ENCODE data around the gene RPS5.
A peak's percentile ranks its signal among the peaks of the same experiment; 100 is the strongest.
"Not testable (repeated sequence)": the region's sequence is repeated elsewhere in the genome, so short reads cannot be mapped to it uniquely, and the experiment has no call there.

Gene RPS5

GRCh38 chr19:58356766-58357480, 30.1 kb upstream of the RPS5 start:
- DNase-seq (ENCODE audit: low spot score): no peak

- DNase-seq (ENCODE audit: low spot score): no peak
Observed at GRCh38 chr19:58357481-58358145, 29.5 kb upstream of the RPS5 start.

- peak; percentile 39 for DNase-seq (ENCODE audit: low spot score)
Observed at GRCh38 chr19:58361900-58362271, 25.2 kb upstream of the RPS5 start.

- peak; percentile 99 for DNase-seq (ENCODE audit: low spot score)
Observed at GRCh38 chr19:58362272-58362994, 24.6 kb upstream of the RPS5 start, which contains the start of gene ZNF497. TSS of gene ZNF497 (minus strand) at chr19:58362751. CDS start at chr19:58357635, 5,116 bp downstream.

GRCh38 chr19:58364146-58364545, 22.9 kb upstream of the RPS5 start:
- DNase-seq (ENCODE audit: low spot score): no peak

GRCh38 chr19:58366585-58367430, 20.3 kb upstream of the RPS5 start:
- no peak for DNase-seq (ENCODE audit: low spot score)

GRCh38 chr19:58367698-58368454, 19.2 kb upstream of the RPS5 start:
- DNase-seq (ENCODE audit: low spot score): no peak

GRCh38 chr19:58368561-58369360, 18.3 kb upstream of the RPS5 start:
- no peak for DNase-seq (ENCODE audit: low spot score)

- DNase-seq (ENCODE audit: low spot score): no peak
Observed at GRCh38 chr19:58372311-58373133, 14.5 kb upstream of the RPS5 start.

GRCh38 chr19:58374200-58374599, 12.9 kb upstream of the RPS5 start:
- DNase-seq (ENCODE audit: low spot score): no peak

- not testable (repeated sequence) for DNase-seq (ENCODE audit: low spot score)
Observed at GRCh38 chr19:58376724-58377123, 10.3 kb upstream of the RPS5 start.

GRCh38 chr19:58379246-58379645, 7.8 kb upstream of the RPS5 start:
- no peak for DNase-seq (ENCODE audit: low spot score)

GRCh38 chr19:58380037-58380661, 6.9 kb upstream of the RPS5 start:
- no peak for DNase-seq (ENCODE audit: low spot score)

GRCh38 chr19:58380662-58381459, 6.2 kb upstream of the RPS5 start, which contains the start of gene ZNF837:
TSS of gene ZNF837 (minus strand) at chr19:58381030. CDS start at chr19:58369332, 11,698 bp downstream.
- peak; percentile 99 for DNase-seq (ENCODE audit: low spot score)

GRCh38 chr19:58381460-58382212, 5.4 kb upstream of the RPS5 start:
- DNase-seq (ENCODE audit: low spot score): no peak

- DNase-seq (ENCODE audit: low spot score): no peak
Observed at GRCh38 chr19:58382997-58383603, 4.0 kb upstream of the RPS5 start.

Data from AG08395 (cell line).